ENCODE results near the gene TMC4.

GRCh38 chr19:54133957-54134590, 38.9 kb downstream of the TMC4 start:
- TF ChIP-seq POLR2AphosphoS5 (IDR thresholded peaks at IDR 0.05; ENCODE audit: low read depth) (no peak), EZH2 (IDR thresholded peaks at IDR 0.05; ENCODE audit: low read depth, unreplicated experiment) (no peak), EZH2phosphoT487 (IDR thresholded peaks at IDR 0.05; ENCODE audit: unreplicated experiment) (no peak), STAT1 (IDR thresholded peaks at IDR 0.05; ENCODE audit: unreplicated experiment) (no peak), CREB1 (CRISPR knock-in tag; IDR thresholded peaks at IDR 0.05; ENCODE audit: low read depth) (no peak), JUNB (IDR thresholded peaks at IDR 0.05; ENCODE audit: unreplicated experiment) (no peak), ETS1 (IDR thresholded peaks at IDR 0.05) (no peak), ZNF331 (CRISPR knock-in tag; IDR thresholded peaks at IDR 0.05; ENCODE audit: low read depth) (no peak), NANOG (IDR thresholded peaks at IDR 0.05; ENCODE audit: borderline replicate concordance) (no peak)
- TF ChIP-seq, protein P1, sequence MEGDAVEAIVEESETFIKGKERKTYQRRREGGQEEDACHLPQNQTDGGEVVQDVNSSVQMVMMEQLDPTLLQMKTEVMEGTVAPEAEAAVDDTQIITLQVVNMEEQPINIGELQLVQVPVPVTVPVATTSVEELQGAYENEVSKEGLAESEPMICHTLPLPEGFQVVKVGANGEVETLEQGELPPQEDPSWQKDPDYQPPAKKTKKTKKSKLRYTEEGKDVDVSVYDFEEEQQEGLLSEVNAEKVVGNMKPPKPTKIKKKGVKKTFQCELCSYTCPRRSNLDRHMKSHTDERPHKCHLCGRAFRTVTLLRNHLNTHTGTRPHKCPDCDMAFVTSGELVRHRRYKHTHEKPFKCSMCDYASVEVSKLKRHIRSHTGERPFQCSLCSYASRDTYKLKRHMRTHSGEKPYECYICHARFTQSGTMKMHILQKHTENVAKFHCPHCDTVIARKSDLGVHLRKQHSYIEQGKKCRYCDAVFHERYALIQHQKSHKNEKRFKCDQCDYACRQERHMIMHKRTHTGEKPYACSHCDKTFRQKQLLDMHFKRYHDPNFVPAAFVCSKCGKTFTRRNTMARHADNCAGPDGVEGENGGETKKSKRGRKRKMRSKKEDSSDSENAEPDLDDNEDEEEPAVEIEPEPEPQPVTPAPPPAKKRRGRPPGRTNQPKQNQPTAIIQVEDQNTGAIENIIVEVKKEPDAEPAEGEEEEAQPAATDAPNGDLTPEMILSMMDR (conservative IDR thresholded peaks at IDR 0.05; ENCODE audit: low read depth in 2 of 2), result no peak
- TF ChIP-seq, protein P2, sequence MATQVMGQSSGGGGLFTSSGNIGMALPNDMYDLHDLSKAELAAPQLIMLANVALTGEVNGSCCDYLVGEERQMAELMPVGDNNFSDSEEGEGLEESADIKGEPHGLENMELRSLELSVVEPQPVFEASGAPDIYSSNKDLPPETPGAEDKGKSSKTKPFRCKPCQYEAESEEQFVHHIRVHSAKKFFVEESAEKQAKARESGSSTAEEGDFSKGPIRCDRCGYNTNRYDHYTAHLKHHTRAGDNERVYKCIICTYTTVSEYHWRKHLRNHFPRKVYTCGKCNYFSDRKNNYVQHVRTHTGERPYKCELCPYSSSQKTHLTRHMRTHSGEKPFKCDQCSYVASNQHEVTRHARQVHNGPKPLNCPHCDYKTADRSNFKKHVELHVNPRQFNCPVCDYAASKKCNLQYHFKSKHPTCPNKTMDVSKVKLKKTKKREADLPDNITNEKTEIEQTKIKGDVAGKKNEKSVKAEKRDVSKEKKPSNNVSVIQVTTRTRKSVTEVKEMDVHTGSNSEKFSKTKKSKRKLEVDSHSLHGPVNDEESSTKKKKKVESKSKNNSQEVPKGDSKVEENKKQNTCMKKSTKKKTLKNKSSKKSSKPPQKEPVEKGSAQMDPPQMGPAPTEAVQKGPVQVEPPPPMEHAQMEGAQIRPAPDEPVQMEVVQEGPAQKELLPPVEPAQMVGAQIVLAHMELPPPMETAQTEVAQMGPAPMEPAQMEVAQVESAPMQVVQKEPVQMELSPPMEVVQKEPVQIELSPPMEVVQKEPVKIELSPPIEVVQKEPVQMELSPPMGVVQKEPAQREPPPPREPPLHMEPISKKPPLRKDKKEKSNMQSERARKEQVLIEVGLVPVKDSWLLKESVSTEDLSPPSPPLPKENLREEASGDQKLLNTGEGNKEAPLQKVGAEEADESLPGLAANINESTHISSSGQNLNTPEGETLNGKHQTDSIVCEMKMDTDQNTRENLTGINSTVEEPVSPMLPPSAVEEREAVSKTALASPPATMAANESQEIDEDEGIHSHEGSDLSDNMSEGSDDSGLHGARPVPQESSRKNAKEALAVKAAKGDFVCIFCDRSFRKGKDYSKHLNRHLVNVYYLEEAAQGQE (IDR thresholded peaks at IDR 0.05; ENCODE audit: unreplicated experiment), result no peak
